Stomach (tissue), 9 donors: ENCODE data around the gene PTBP1. TPM values are rescaled to one million over a fixed set of nuclear protein-coding genes. Genes with fewer than 3 reads are reported as not detected.

Experiments used
- DNase-seq, 2 donors: peaks; one replicate each; pipeline versions ENCODE4 v3.0.0 to v3.0.0-alpha.2; 2013 to 2019
- H3K27ac ChIP-seq, 5 donors: fragments of 200-600 bp in 4 of 5; sonication (generic) in 4 of 5; one replicate each; pipeline ENCODE4 v1.5.1; 2013 to 2019; ENCODE audit warnings: mild to moderate bottlenecking in 1 of 5, moderate library complexity in 1 of 5
- H3K27me3 ChIP-seq, 3 donors: fragments of 200-600 bp; sonication (generic); one replicate each; pipeline ENCODE4 v1.5.1; 2017 to 2019; ENCODE audit warnings: mixed run types in 1 of 3
- H3K36me3 ChIP-seq, 4 donors: fragments of 200-600 bp; sonication (generic); 1 replicate in 3 of 4; 2 replicates in 1 of 4; pipeline ENCODE4 v1.5.1; 2016 to 2019
- H3K4me1 ChIP-seq, 4 donors: fragments of 200-600 bp; sonication (generic); one replicate each; pipeline ENCODE4 v1.5.1; 2016 to 2019
- H3K4me3 ChIP-seq, 4 donors: fragments of 200-600 bp; sonication (generic) in 3 of 4; one replicate each; pipeline ENCODE4 v1.5.1; 2016 to 2019; ENCODE audit warnings: mild to moderate bottlenecking in 1 of 4
- H3K9me3 ChIP-seq, 4 donors: fragments of 200-600 bp; sonication (generic); one replicate each; pipeline ENCODE4 v1.5.1; 2016 to 2019
- EP300 ChIP-seq: sonication (generic); formaldehyde crosslinking; IDR thresholded peaks from one replicate; pipeline ENCODE4 v1.6.1; 2017; ENCODE audit warnings: antibody characterized with exemption
- POLR2A ChIP-seq, 4 donors: fragments of 450-650 bp; IDR thresholded peaks; one replicate each; pipeline ENCODE4 v1.6.1; 2016; ENCODE audit warnings: antibody characterized with exemption in 4 of 4, control low read depth in 2 of 4, mild to moderate bottlenecking in 1 of 4, moderate library complexity in 1 of 4
- POLR2AphosphoS5 ChIP-seq, 3 donors: sonication (generic); formaldehyde crosslinking; IDR thresholded peaks; one replicate each; pipeline ENCODE4 v1.6.1; 2016; ENCODE audit warnings: antibody characterized with exemption in 3 of 3
- WGBS, 5 donors: extraction: QIAGEN DNeasy Blood & Tissue Kit in 3 of 5; methylation state at CpG; one replicate each; pipeline versions ENCODE4 v1.1.5 to v1.1.7; 2013 to 2018; 5-methylcytosine and 5-hydroxymethylcytosine counted together
- intact Hi-C: fragments of 100-400 bp; cut with DNase I; formaldehyde crosslinking; loops from one replicate; pipeline ENCODE4 v1.15.1; 2023; ENCODE audit warnings: low total_unique reads
- polyA plus RNA-seq, 3 donors: library from polyadenylated mRNA; stranded (reverse); fragments of 200-250 nt; gene quantifications; one replicate each; pipeline ENCODE4 v1.2.3, GENCODE V29; 2013
- total RNA-seq, 5 donors: library from RNA; depleted of rRNA; stranded (reverse); fragments of >200 nt; gene quantifications; one replicate each; pipeline versions ENCODE4 v1.1.0 to v1.2.3, GENCODE V29; 2014 to 2016
- TF ChIP-seq, protein P1 (sequence below), 7 experiments: fragments of 450-650 bp in 4 of 7; fragments of 200-600 bp in 3 of 7; sonication (generic) in 3 of 7; IDR thresholded peaks; one replicate each; pipeline ENCODE4 v1.5.1; 2016 to 2019; ENCODE audit warnings: antibody characterized with exemption in 7 of 7, control low read depth in 2 of 7, mild to moderate bottlenecking in 1 of 7
- donor health status: healthy with polysubstance abuse.
- donor health status: Bipolar disorder and iron deficiency.
- donor health status: healthy.

The PTBP1 gene
- total and polyA plus RNA-seq, 8 donors = 74.8 to 539 (median 119) TPM

DNA sequence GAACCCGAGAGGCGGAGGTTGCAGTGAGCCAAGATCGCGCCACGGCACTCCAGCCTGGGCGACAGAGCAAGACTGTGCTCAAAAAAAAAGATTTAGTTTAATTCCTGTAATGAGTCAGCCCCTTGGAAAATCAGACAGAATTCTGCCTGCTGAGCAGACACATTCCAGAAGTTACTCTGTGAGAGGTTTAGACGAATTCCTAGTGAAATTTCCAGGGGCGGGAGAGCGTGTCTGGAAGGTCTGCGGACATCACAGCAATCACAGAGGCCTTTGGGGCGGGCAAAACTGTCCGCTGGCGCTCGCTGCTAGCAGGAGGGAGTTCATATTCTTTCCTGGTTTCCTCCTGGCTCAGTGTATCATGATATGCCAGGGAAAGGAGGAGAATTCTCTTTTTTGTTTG, 28.8 kb upstream of the PTBP1 start:
- intact Hi-C loops = loop anchor here (5.0 to 10.0 kb wide), 3 partner anchors 89 to 216 kb away; partner anchors contain the start of genes CFD, KISS1R and WDR18
- 66 to 80% (median 71%) methylated on average over 14 of the region's 14 CpGs for WGBS, 5 donors
- no peaks in the 10 kb centered on the region for H3K9me3 ChIP-seq
- peak in 1 of 2 donors; percentile 73 for DNase-seq
- H3K27ac ChIP-seq = no peak overlapping the region
- H3K27me3 ChIP-seq = peaks cover 0 to 27% (median 0%) of the 10 kb centered on the region in 3 donors
- H3K4me3 ChIP-seq = no peak overlapping the region
- no peak for TF ChIP-seq POLR2AphosphoS5 (IDR thresholded peaks at IDR 0.05)
- TF ChIP-seq, protein P1, sequence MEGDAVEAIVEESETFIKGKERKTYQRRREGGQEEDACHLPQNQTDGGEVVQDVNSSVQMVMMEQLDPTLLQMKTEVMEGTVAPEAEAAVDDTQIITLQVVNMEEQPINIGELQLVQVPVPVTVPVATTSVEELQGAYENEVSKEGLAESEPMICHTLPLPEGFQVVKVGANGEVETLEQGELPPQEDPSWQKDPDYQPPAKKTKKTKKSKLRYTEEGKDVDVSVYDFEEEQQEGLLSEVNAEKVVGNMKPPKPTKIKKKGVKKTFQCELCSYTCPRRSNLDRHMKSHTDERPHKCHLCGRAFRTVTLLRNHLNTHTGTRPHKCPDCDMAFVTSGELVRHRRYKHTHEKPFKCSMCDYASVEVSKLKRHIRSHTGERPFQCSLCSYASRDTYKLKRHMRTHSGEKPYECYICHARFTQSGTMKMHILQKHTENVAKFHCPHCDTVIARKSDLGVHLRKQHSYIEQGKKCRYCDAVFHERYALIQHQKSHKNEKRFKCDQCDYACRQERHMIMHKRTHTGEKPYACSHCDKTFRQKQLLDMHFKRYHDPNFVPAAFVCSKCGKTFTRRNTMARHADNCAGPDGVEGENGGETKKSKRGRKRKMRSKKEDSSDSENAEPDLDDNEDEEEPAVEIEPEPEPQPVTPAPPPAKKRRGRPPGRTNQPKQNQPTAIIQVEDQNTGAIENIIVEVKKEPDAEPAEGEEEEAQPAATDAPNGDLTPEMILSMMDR (IDR thresholded peaks at IDR 0.05) = no peak
- TF ChIP-seq POLR2A (IDR thresholded peaks at IDR 0.05) = no peak
- no peak for TF ChIP-seq EP300
- H3K36me3 ChIP-seq = peaks cover 0 to 16% (median 5%) of the 10 kb centered on the region in 4 donors
- H3K4me1 ChIP-seq = peaks cover 0 to 18% (median 10%) of the 10 kb centered on the region in 4 donors

DNA sequence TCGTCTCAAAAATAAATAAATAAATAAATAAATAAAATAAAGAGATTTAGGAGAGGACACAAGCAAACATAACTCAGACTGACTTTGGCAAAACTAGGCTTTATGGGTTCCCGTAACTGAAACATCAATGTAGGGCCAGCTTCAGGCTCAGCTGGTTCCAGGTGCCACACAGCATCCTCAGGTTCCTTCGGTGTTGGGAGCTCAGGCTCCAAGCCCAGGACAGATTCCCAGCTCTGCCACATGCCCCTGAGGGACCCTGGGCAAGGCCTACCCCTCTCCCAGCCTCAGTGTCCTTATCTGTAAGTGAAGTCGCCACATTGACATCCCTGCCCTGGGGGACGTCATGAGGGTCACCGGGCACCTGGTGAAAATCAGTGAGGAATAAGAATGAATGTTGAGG, 27.6 kb upstream of the PTBP1 start:
- Histone ChIP-seq H3K27me3 (peaks cover 0 to 27% (median 0%) of the 10 kb centered on the region in 3 donors), H3K4me1 (peaks cover 0 to 18% (median 10%) of the 10 kb centered on the region in 4 donors), H3K9me3 (no peaks in the 10 kb centered on the region), H3K27ac (no peak overlapping the region), H3K4me3 (no peak overlapping the region), H3K36me3 (peaks cover 0 to 4% (median 0%) of the 10 kb centered on the region in 4 donors)
- intact Hi-C loops = loop anchor here (5.0 to 10.0 kb wide), 3 partner anchors 88 to 215 kb away; partner anchors contain the start of genes CFD, KISS1R and WDR18
- 68 to 79% (median 75%) methylated on average over 6 of the region's 6 CpGs for WGBS, 5 donors
- TF ChIP-seq EP300 (no peak), POLR2A (IDR thresholded peaks at IDR 0.05) (no peak), POLR2AphosphoS5 (IDR thresholded peaks at IDR 0.05) (no peak)
- TF ChIP-seq, protein P1 (IDR thresholded peaks at IDR 0.05) = no peak
- no peak for DNase-seq

DNA sequence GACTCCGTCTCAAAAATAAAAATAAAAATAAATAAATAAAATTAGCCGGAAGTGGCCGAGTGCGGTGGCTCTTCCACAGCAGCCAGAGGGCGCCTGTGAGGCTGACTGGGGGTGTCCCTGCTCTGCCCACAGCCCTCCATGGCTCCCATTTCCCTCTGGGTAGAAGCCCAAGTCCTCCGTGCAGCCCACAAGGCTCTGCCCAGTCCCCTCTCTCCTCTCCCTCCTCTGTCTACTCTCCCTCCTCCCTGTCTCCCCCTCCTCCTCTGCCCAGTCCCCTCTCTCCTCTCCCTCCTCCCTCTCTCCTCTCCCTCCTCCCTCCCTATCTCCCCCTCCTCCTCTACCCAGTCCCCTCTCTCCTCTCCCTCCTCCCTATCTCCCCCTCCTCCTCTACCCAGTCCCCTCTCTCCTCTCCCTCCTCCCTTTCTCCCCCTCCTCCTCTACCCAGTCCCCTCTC, 25.9 kb upstream of the PTBP1 start:
- 19 to 39% (median 28%) methylated on average over 6 of the region's 6 CpGs for whole genome bisulfite sequencing, 5 donors
- Histone ChIP-seq H3K27ac (no peak overlapping the region), H3K27me3 (peaks cover 0 to 19% (median 0%) of the 10 kb centered on the region in 3 donors), H3K36me3 (no peaks in the 10 kb centered on the region), H3K4me1 (peaks cover 0 to 18% (median 10%) of the 10 kb centered on the region in 4 donors), H3K4me3 (no peak overlapping the region), H3K9me3 (no peaks in the 10 kb centered on the region)
- peak in 1 of 2 donors; percentile 58 for DNase-seq
- intact Hi-C loops = no loop called here
- TF ChIP-seq EP300 = no peak
- TF ChIP-seq, protein P1 (IDR thresholded peaks at IDR 0.05) = peak in 4 of 7 experiments; percentile 6 to 44 (median 26)
- no peak for TF ChIP-seq POLR2AphosphoS5 (IDR thresholded peaks at IDR 0.05)
- TF ChIP-seq POLR2A (IDR thresholded peaks at IDR 0.05) = no peak

DNA sequence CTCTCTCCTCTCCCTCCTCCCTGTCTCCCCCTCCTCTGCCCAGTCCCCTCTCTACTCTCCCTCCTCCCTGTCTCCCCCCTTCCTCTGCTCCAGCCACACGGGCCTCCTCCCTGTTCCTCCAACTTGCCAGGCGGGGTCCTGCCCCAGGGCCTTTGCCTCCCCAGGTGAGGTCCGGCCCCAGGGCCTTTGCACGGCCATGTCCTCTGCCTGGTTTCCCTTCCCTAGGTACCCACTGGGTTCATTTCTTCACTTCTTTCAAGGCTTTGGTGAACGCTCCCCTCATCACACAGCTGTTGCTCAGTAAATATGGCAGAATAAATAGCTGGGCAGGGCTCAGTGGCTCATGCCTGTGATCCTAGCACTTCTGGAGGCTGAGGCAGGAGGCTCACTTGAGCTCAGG, 25.2 kb upstream of the PTBP1 start:
- TF ChIP-seq EP300 (no peak), POLR2A (IDR thresholded peaks at IDR 0.05) (no peak), POLR2AphosphoS5 (IDR thresholded peaks at IDR 0.05) (no peak)
- TF ChIP-seq, protein P1 (IDR thresholded peaks at IDR 0.05) = no peak
- intact Hi-C loops = no loop called here
- H3K27ac ChIP-seq = no peak overlapping the region
- peaks cover 0 to 18% (median 10%) of the 10 kb centered on the region in 4 donors for H3K4me1 ChIP-seq
- DNase-seq = peak in 1 of 2 donors; percentile 7
- no peak overlapping the region for H3K4me3 ChIP-seq
- peaks cover 0 to 12% (median 0%) of the 10 kb centered on the region in 3 donors for H3K27me3 ChIP-seq
- H3K36me3 ChIP-seq = no peaks in the 10 kb centered on the region
- H3K9me3 ChIP-seq = no peaks in the 10 kb centered on the region
- 77 to 89% (median 85%) methylated on average over 5 of the region's 5 CpGs for WGBS, 5 donors
